GM12892 (cell line): ENCODE measurements around the gene SLC39A2.

Experiments
- POLR2A ChIP-seq: IDR thresholded peaks from 2 replicates; pipeline ENCODE4 v1.6.1; 2011; ENCODE audit warnings: low read depth, low read length, control low read depth
- POLR2AphosphoS5 ChIP-seq: IDR thresholded peaks from 2 replicates; pipeline ENCODE4 v1.6.1; 2011; ENCODE audit warnings: low read depth, low read length, control low read depth
- TAF1 ChIP-seq: IDR thresholded peaks from 2 replicates; pipeline ENCODE4 v1.6.1; 2011; ENCODE audit warnings: low read depth, mild to moderate bottlenecking, control low read depth, low read length, borderline replicate concordance

GRCh38 chr14:21043387-21043973 lies 44.4 kb downstream of the SLC39A2 start:
- TF ChIP-seq POLR2AphosphoS5 (no peak), POLR2A (no peak), TAF1 (no peak)
